ENCODE results near the gene SEC61G. TPM values are rescaled to one million over a fixed set of nuclear protein-coding genes. Genes with fewer than 3 reads are reported as not detected.

SEC61G gene
- 225 to 452 TPM (median 365 TPM) in 5 replicates for total RNA-seq (2022; extraction: Qiagen RNA extraction; ENCODE audit: low read depth)

GRCh38 chr7:54758702-54759592 is at the start of gene SEC61G:
Gene SEC61G (minus strand): TSS chr7:54759211. CDS start chr7:54757588, 1,623 bp downstream.

Other genes starting within 250 kb of the SEC61G start
- gene VSTM2A, start 216.8 kb downstream of the SEC61G start, total RNA-seq (2022; extraction: Qiagen RNA extraction; ENCODE audit: low read depth), result not detected in 5 replicates